Activated CD4-positive, alpha-beta T cell treated with anti-CD3 and anti-CD28 coated beads for 24 hours (primary cell): ENCODE data around the gene CFAP107.
"Not testable (repeated sequence)": the region's sequence is repeated elsewhere in the genome, so short reads cannot be mapped to it uniquely, and the experiment has no call there.

Experiments used
- DNase-seq, 2 donors: peaks; one replicate each; pipeline ENCODE4 v3.0.0-alpha.2; 2020; ENCODE audit warnings: low read depth in 2 of 2

The CFAP107 gene

GRCh38 chr1:12745992-12746323 lies at the start of gene CFAP107:
Gene CFAP107 (plus strand): TSS chr1:12746200. CDS start chr1:12746431, 231 bp downstream.
- no peak for DNase-seq

- DNase-seq = no peak
Measured at GRCh38 chr1:12696658-12697057, 49.3 kb upstream of the CFAP107 start.

GRCh38 chr1:12697397-12697796 lies 48.6 kb upstream of the CFAP107 start:
- DNase-seq = no peak

- no peak for DNase-seq
Measured at GRCh38 chr1:12703821-12704451, 42.1 kb upstream of the CFAP107 start.

GRCh38 chr1:12706061-12706460 lies 39.9 kb upstream of the CFAP107 start:
- no peak for DNase-seq

GRCh38 chr1:12708396-12709090 lies 37.5 kb upstream of the CFAP107 start:
- DNase-seq = no peak

GRCh38 chr1:12709091-12709491 lies 36.9 kb upstream of the CFAP107 start:
- DNase-seq = no peak

GRCh38 chr1:12709696-12710095 lies 36.3 kb upstream of the CFAP107 start:
- no peak for DNase-seq

GRCh38 chr1:12711536-12711935 lies 34.5 kb upstream of the CFAP107 start:
- no peak for DNase-seq

GRCh38 chr1:12712076-12712475 lies 33.9 kb upstream of the CFAP107 start:
- DNase-seq = no peak

GRCh38 chr1:12712929-12713328 lies 33.1 kb upstream of the CFAP107 start:
- no peak for DNase-seq

- DNase-seq = not testable (repeated sequence)
Measured at GRCh38 chr1:12713651-12714050, 32.3 kb upstream of the CFAP107 start.

- DNase-seq = no peak
Measured at GRCh38 chr1:12714710-12715475, 31.1 kb upstream of the CFAP107 start.

GRCh38 chr1:12715896-12716437 lies 30.0 kb upstream of the CFAP107 start, which contains the start of gene AADACL3:
Gene AADACL3 (plus strand): TSS chr1:12716110. CDS start chr1:12716177, 67 bp downstream.
- DNase-seq = no peak

GRCh38 chr1:12717301-12717838 lies 28.6 kb upstream of the CFAP107 start:
- no peak for DNase-seq

- no peak for DNase-seq
Measured at GRCh38 chr1:12722626-12723025, 23.4 kb upstream of the CFAP107 start.

- DNase-seq = no peak
Measured at GRCh38 chr1:12728391-12728790, 17.6 kb upstream of the CFAP107 start.

- DNase-seq = no peak
Measured at GRCh38 chr1:12730156-12730555, 15.8 kb upstream of the CFAP107 start.

GRCh38 chr1:12731084-12731483 lies 14.9 kb upstream of the CFAP107 start:
- DNase-seq = not testable (repeated sequence)

- DNase-seq = no peak
Measured at GRCh38 chr1:12734651-12735050, 11.3 kb upstream of the CFAP107 start.

- no peak for DNase-seq
Measured at GRCh38 chr1:12738934-12739333, 7.1 kb upstream of the CFAP107 start.

GRCh38 chr1:12739613-12740012 lies 6.4 kb upstream of the CFAP107 start:
- no peak for DNase-seq
